GM18519 (cell line): Measurements from ENCODE around the gene ZMIZ1.

Experiments used
- ATAC-seq: cut with Tn5 transposase; IDR thresholded peaks from one replicate; pipeline ENCODE4 v1.9.1; 2021; ENCODE audit warnings: mild to moderate bottlenecking, moderate library complexity; ENCODE audit not compliant: unreplicated experiment, low FRiP score

ZMIZ1 gene

DNA sequence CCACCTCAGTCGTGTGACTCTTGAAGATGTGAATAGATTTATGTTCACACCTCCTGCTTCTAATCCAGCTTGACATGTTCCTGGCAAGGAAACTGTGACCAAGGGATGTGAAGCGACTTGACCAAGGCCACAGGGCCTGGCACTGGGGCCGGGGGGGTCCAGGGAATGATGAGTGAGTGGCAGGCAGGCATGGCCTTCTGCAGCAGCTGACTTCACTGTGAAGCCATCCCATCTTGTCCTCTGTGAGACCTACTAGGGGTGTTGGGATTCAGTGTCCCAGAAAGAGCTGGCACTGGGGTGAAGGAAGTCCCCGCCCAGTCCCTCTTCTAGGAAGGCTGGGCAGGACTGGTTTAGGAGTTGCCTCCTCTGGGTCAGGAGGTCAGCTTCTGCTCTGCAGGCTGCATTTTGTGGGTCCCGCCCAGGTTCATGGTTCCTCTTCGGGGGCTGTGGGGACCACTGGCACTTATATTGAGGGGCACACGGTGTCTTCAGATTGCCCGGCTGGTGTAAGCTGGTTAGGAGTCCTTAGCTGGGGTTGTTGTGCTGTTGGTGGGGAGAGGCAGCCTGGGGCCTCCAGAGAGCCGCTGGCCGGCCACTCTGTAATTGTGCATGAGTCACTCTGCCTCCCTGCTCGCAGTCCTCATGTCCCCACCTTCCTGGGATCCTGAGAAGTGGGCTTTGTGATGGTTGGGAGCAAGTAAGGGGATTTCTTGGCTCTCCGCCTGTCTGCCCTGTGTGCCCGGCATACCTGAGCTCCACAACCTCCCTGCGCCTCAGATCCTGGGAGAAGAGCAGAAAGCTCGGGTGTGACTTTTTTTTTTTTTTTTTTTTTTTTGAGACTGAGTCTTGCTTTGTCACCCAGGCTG lies 11.0 kb downstream of the ZMIZ1 start:
- no peak for ATAC-seq

GRCh38 chr10:79081353-79082034 lies 12.7 kb downstream of the ZMIZ1 start:
- ATAC-seq, result no peak

GRCh38 chr10:79082035-79082373 lies 13.2 kb downstream of the ZMIZ1 start:
- ATAC-seq, result no peak

DNA sequence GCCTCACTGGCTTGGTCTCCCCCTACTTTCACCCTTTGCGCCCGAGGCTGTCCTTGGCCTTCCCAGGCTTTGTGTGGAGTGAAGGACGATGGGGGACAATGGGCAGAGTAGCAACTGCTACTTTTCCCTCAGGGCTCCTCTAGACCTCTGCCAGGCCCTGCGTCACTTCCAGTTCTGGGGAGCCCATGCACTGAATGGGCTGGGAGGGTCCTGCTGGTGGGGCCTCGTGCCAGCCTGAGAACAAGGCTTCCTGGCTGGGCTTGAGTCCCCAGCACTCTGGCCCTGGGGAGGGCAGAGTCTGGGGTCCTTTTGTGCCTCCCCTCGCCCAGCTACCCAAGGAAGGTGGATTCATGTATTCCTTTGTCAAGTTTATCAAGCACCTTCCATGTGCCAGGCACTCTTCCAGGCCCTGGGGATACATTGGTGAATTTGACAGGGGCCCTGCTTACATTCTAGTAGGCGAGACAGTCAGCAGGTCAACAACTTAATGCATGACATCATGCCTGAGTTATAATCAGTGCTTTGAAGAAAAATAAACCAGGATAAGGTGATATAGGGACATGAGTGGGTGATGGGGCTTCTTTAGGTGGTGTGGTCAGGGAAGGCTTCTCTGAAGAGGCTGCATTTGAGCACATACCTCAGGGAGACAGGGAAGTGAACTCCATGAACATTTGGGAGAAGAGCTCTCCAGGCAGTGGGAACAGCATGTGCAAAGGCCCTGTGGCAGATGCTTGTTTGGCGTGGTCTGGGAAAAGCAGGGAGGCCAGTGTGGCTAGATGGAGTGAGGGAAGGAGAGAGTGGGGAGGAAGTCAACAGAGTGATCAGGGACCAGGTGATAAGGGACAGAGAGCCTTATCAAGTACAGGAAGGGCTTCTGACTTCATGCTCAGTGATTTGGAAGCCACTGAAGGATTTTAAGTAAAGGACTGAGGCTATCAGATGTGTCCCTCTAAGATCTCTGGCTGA lies 14.1 kb downstream of the ZMIZ1 start:
- ATAC-seq, result no peak

- ATAC-seq, result no peak
Measured at GRCh38 chr10:79084012-79084971, 15.5 kb downstream of the ZMIZ1 start.

DNA sequence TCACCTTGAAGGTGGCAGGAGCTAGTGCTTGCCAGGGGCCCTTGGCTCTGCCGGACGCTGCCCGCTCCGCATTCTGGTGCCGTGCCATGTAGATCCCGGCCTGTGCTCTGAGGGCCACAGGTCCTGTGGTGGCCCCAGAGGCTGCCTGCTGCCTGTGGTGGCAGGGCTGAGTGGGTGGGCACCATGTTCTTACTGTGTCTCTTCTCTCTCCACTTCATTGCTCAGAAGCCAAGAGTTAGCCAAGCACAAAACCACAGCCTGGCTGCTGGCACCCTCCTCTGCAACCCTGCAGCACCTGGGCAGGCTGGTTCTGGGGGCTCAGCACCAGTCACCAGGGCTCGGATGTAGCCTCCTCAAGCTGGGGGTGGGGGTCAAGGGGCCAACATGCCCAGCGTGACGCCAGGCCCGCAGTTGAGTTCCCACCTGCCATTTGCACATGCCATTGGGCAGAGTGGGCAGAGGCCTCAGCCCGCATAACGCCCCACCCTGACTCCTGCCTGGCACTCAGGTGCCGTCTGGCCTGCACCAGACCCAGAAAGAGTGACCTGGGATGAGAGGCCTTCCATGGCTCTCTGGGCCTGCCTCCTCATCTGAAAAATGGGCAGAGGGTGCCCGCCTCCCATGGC lies 16.3 kb downstream of the ZMIZ1 start:
- no peak for ATAC-seq

DNA sequence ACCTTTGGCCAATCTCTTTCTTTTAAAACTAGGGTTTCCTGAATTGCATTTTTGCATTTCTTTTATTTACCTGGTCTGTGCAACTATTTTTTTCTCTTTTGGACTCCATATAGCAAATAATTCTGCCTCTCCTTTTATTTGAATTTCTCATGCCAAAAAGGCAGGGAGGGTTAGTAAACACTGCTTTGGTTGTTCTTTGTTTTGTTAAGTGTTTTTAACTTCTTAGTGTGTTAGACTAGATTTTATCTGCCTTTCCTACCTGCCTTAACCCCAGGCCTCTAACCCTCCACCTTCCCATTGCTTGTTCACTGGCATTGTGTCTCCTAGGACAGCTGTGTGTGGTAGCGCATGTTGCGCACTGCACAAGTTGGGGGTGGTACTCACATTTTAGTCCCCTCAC lies 18.1 kb downstream of the ZMIZ1 start:
- ATAC-seq, result no peak

- no peak for ATAC-seq
Measured at GRCh38 chr10:79087721-79088120, 19.0 kb downstream of the ZMIZ1 start.

DNA sequence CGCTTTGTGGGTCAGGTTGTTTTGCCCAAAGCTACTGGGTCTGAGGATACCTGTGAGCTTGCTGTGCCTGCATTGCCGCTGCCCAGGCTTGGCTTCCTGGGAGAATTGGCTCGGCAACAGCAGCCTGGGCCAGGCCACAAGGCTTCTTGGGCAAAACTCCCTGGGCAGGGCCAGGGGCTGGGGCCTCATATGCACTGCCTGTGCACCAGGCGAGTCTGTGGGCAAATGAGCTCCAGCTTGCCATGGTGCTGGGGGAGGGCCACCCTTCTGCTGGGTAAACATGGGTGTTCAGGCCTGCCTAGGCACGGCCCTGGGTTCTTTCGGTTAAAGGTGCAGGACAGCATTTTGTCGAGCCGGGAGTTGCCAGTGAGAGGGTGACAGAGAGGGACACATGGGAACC lies 19.4 kb downstream of the ZMIZ1 start:
- no peak for ATAC-seq

- no peak for ATAC-seq
Measured at GRCh38 chr10:79088613-79089355, 20.0 kb downstream of the ZMIZ1 start.

DNA sequence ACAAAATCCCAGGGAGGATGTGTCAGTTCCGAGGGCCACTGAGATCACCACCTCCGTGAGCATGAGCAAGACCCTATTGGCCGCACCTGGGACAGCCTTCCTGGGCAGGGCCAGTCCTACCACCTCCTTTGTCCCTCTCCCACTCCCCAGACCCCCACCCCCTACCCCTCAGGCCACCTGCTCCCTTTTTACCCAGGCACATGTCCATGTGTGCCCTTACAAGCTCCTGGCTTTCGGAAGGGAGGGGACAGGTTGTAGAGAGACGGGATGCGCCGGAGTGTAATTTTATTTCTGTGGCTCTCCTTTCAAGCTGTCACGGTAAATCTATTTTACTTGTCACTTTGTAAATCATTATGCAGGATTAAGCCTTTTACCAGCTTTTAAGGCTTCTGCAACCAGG lies 20.9 kb downstream of the ZMIZ1 start:
- no peak for ATAC-seq

GRCh38 chr10:79090134-79090803 lies 21.5 kb downstream of the ZMIZ1 start:
- ATAC-seq, result no peak

- ATAC-seq, result no peak
Measured at GRCh38 chr10:79092292-79092896, 23.6 kb downstream of the ZMIZ1 start.

DNA sequence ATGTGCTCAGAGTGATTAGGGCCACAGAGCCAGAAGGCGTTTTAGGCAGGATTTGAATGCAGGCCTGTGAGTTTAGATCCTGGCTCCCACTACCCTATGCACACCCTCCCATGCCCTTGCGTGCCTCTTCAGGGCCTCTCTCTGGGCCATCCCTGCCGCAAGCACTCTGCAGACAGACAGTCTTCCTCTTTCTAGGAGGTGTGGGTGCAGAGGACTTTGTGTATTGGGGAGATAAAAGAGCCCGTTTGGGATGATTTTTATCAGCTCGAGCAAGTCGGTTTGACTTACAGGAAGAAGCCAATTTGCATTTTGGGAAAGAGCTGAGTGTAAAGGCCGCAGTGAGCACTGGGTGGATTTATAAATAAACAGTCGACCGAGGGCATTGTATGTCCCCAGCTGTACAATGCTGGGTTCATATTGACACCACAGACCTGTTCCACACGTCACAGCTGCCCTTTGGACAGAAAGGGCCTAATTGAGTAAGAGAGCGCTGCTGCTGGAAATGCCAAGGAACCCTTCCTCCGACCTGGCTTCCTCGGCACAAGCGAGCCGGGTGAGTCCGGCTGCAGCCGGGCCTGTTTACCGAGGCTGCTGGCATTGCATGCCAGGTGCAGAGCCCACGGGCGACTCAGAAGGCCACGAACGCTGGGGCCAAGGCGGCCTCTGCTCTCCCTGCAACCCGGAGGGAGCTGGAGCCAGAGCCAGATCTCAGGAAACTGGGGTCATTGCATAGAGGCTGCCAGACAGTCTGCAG lies 25.1 kb downstream of the ZMIZ1 start:
- no peak for ATAC-seq

- ATAC-seq, result no peak
Measured at GRCh38 chr10:79094412-79095175, 25.8 kb downstream of the ZMIZ1 start.

DNA sequence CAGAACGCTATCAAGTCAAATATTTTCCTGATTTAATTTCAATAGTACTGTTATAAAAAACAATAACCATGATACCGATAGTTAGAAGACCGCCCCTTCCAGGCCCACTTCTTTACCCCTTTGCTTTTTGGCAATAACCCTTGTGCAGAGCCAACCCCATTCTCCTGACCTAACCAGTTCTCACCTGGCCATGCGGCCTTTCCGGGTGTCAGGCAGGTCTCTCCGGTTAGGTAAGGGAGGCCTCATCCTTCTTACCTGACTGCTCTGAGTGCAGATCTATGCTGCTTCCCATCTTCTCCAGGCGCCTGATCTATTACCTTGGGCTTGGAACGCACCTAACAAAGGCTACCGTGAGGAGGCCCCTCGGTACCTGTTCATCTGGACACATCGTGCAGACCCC lies 26.6 kb downstream of the ZMIZ1 start:
- ATAC-seq, result no peak
